G401 (cell line): Measurements from ENCODE around the gene LBHD2. TPM values are rescaled to one million over a fixed set of nuclear protein-coding genes. Genes with fewer than 3 reads are reported as not detected.

Experiments used
- DNase-seq: peaks from one replicate; pipeline ENCODE4 v3.0.0-alpha.2; 2015; ENCODE audit warnings: low spot score
- in situ Hi-C: cut with HindIII; loops from 2 replicates; pipeline ENCODE4 v1.10.0; 2016; ENCODE audit warnings: low sequenced_read_pairs, mixed read lengths
- total RNA-seq: library from RNA; depleted of rRNA; stranded (reverse); fragments of >200 nt; shearing (Covaris generic); gene quantifications from 2 replicates; pipeline ENCODE4 v1.2.3, GENCODE V29; 2014; rRNA removed

Gene LBHD2
- total RNA-seq, 1 experiment from 2014 or later = not detected

- no peak for DNase-seq
- in situ Hi-C loops = no loop called here
Measured at GRCh38 chr14:103138301-103139131, 54.5 kb downstream of the LBHD2 start.

GRCh38 chr14:103139132-103140025, 55.4 kb downstream of the LBHD2 start:
- DNase-seq = no peak
- in situ Hi-C loops = no loop called here

Other genes starting within 250 kb of the LBHD2 start
- not detected in 2 replicates for gene AMN, start 161.5 kb upstream of the LBHD2 start, total RNA-seq
- 17.0 and 21.6 TPM in 2 replicates for gene CDC42BPB, start 26.7 kb upstream of the LBHD2 start, total RNA-seq
- 0.86 and 1.6 TPM in 2 replicates for gene EXOC3L4, start 10.5 kb downstream of the LBHD2 start, total RNA-seq
- gene TNFAIP2, start 39.3 kb downstream of the LBHD2 start, total RNA-seq = 4.5 and 26.1 TPM in 2 replicates